Measurements from ENCODE around the gene FCHSD2. TPM values are rescaled to one million over a fixed set of nuclear protein-coding genes. Genes with fewer than 3 reads are reported as not detected.
"Not testable (repeated sequence)": the region's sequence is repeated elsewhere in the genome, so short reads cannot be mapped to it uniquely, and the experiment has no call there.

FCHSD2 gene
- total and polyA plus RNA-seq, 5 experiments from 2014 or later = 11.8 to 70.0 (median 15.6) TPM

DNA sequence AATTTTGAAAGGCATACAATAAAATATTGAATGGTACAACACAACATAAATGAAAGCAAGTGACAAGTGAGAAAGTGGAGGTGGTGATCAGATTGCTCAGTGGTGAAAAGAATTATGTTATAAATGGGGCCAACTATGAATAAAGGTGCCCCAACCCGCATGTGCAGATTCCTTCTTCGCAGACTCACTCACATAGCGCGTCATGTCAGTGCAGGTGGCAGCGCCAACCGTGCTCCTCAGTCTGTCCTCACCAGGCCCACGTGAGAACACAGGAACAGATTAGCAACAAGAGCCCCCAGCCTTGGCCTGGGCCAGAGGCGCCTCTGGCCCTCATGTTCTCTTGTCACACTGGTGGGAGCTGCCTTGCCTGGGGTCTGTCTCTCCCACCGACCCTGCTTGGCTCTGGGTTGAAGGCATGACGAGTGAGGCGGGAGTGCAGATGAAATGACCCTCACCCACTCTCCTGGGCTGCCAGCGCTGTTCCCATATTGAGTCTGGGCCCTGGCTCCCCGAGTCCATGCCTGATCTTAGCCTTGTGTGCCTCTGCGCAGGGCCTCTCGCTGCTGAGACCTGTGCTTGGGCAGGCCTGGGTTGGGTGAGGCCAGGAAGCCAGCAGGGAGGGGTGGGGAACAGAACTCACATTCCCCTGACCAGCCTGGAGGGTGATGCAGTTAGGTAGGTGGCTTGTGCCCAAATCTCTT is 321.5 kb downstream of the FCHSD2 start:
- Mint-ChIP-seq H3K36me3 (peaks cover 0 to 45% (median 14%) of the 10 kb centered on the region in 3 donors), H3K27ac (peak overlapping the region in 6 of 10 donors; percentile 49 to 73 (median 68)), H3K4me1 (peaks cover 18 to 50% (median 40%) of the 10 kb centered on the region in 4 donors), H3K9me3 (no peaks in the 10 kb centered on the region), H3K4me3 (peak overlapping the region in 2 of 10 donors; percentile 7 to 36), H3K27me3 (no peaks in the 10 kb centered on the region)
- DNase-seq (no peak), ATAC-seq (no peak)
- POLR2A ChIA-PET = interaction anchor here (1.1 kb wide), 1 partner anchor 49 kb away, joined by 3 read pairs; no protein-coding TSS in a partner anchor

DNA sequence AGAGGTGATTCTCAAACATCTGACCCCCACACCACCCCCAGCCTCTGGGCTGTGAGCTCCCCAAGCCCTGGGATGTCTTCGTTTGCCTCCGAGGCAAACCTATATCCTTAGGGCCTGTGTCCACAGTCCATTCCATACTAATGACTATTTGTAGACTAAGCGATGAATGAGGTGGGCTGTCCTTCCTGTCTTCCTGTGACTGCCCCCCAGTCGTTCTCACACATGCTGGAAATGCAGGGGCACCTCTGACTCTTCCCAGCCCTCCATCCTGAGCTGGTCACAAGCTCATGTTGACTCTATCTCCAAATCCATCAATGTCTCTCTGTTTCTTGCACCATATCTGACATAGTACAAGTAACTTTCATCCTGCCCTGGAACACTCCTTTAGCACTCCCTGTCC is 323.1 kb downstream of the FCHSD2 start:
- POLR2A ChIA-PET = interaction anchor here (0.8 kb wide), 1 partner anchor 97 kb away, joined by 3 read pairs; no protein-coding TSS in a partner anchor
- DNase-seq (no peak), ATAC-seq (no peak)
- no peaks in the 10 kb centered on the region for H3K9me3 Mint-ChIP-seq
- peaks cover 0 to 46% (median 14%) of the 10 kb centered on the region in 3 donors for H3K36me3 Mint-ChIP-seq
- peak overlapping the region in 2 of 10 donors; percentile 8 to 71 for H3K27ac Mint-ChIP-seq
- no peaks in the 10 kb centered on the region for H3K27me3 Mint-ChIP-seq
- H3K4me3 Mint-ChIP-seq = no peak overlapping the region
- peaks cover 17 to 50% (median 44%) of the 10 kb centered on the region in 4 donors for H3K4me1 Mint-ChIP-seq

GRCh38 chr11:72817966-72818365 is 324.2 kb downstream of the FCHSD2 start:
- H3K27me3 Mint-ChIP-seq = no peaks in the 10 kb centered on the region
- H3K9me3 Mint-ChIP-seq = no peaks in the 10 kb centered on the region
- H3K4me3 Mint-ChIP-seq = peak overlapping the region in 4 of 10 donors; percentile 14 to 77 (median 64)
- peaks cover 23 to 57% (median 49%) of the 10 kb centered on the region in 4 donors for H3K4me1 Mint-ChIP-seq
- peak overlapping the region in 4 of 10 donors; percentile 37 to 87 (median 54) for H3K27ac Mint-ChIP-seq
- ATAC-seq (no peak), DNase-seq (no peak)
- H3K36me3 Mint-ChIP-seq = peaks cover 0 to 41% (median 14%) of the 10 kb centered on the region in 3 donors
- POLR2A ChIA-PET = no interaction called here

- peaks cover 0 to 2% (median 0%) of the 10 kb centered on the region in 9 donors for H3K9me3 Mint-ChIP-seq
- POLR2A ChIA-PET = interaction anchor here (1.5 to 4.5 kb wide), 3 partner anchors 23 to 1677 kb away, joined by 5 to 49 read pairs (median 41); partner anchors contain the start of genes LIPT2 and STARD10
- no peak for DNase-seq
- H3K27me3 Mint-ChIP-seq = no peaks in the 10 kb centered on the region
- peaks cover 31 to 67% (median 55%) of the 10 kb centered on the region in 4 donors for H3K4me1 Mint-ChIP-seq
- peaks cover 0 to 41% (median 14%) of the 10 kb centered on the region in 3 donors for H3K36me3 Mint-ChIP-seq
- ATAC-seq = no peak
- H3K4me3 Mint-ChIP-seq = peak overlapping the region in 9 of 10 donors; percentile 94 to 99 (median 98)
- H3K27ac Mint-ChIP-seq = peak overlapping the region in 5 of 10 donors; percentile 66 to 98 (median 98)
Measured at GRCh38 chr11:72816404-72816990, 325.6 kb downstream of the FCHSD2 start.

- H3K27me3 Mint-ChIP-seq = no peaks in the 10 kb centered on the region
- peaks cover 0 to 36% (median 14%) of the 10 kb centered on the region in 3 donors for H3K36me3 Mint-ChIP-seq
- H3K9me3 Mint-ChIP-seq = peaks cover 0 to 2% (median 0%) of the 10 kb centered on the region in 9 donors
- H3K4me1 Mint-ChIP-seq = peaks cover 33 to 65% (median 55%) of the 10 kb centered on the region in 4 donors
- H3K4me3 Mint-ChIP-seq = peak overlapping the region; percentile 94 to 99 (median 98)
- peak in 1 of 10 donors; percentile 23 for DNase-seq
- POLR2A ChIA-PET = interaction anchor here (0.7 to 4.5 kb wide), 6 partner anchors 8 to 1678 kb away, joined by 3 to 49 read pairs (median 9); partner anchors contain the start of genes FCHSD2, LIPT2 and STARD10
- H3K27ac Mint-ChIP-seq = peak overlapping the region; percentile 90 to 99 (median 98)
- ATAC-seq = no peak
Measured at GRCh38 chr11:72815110-72815618, 327.0 kb downstream of the FCHSD2 start.

GRCh38 chr11:72814286-72815109 is 327.6 kb downstream of the FCHSD2 start, which contains the start of gene ATG16L2:
ATG16L2 (plus strand) TSS chr11:72814411; CDS start chr11:72814446, 35 bp downstream.
- no peaks in the 10 kb centered on the region for H3K27me3 Mint-ChIP-seq
- H3K36me3 Mint-ChIP-seq = peaks cover 0 to 34% (median 14%) of the 10 kb centered on the region in 3 donors
- POLR2A ChIA-PET = interaction anchor here (1.4 to 4.5 kb wide), 5 partner anchors 10 to 328 kb away, joined by 3 to 49 read pairs (median 13); partner anchors contain the start of genes FCHSD2 and STARD10
- H3K27ac Mint-ChIP-seq = peak within 1 kb of the TSS; percentile 93 to 99 (median 98)
- DNase-seq = peak; percentile 78 to 93 (median 89)
- peak within 1 kb of the TSS; percentile 95 to 99 (median 98) for H3K4me3 Mint-ChIP-seq
- H3K9me3 Mint-ChIP-seq = peaks cover 0 to 2% (median 0%) of the 10 kb centered on the region in 9 donors
- peaks cover 33 to 64% (median 54%) of the 10 kb centered on the region in 4 donors for H3K4me1 Mint-ChIP-seq
- peak; percentile 83 to 85 for ATAC-seq

- peak; percentile 73 to 76 for ATAC-seq
- no peaks in the 10 kb centered on the region for H3K27me3 Mint-ChIP-seq
- POLR2A ChIA-PET = interaction anchor here (1.4 to 4.5 kb wide), 6 partner anchors 11 to 329 kb away, joined by 3 to 49 read pairs (median 10); partner anchors contain the start of genes FCHSD2 and STARD10
- peak in 2 of 10 donors; percentile 78 to 99 for DNase-seq
- peaks cover 0 to 27% (median 11%) of the 10 kb centered on the region in 3 donors for H3K36me3 Mint-ChIP-seq
- H3K4me3 Mint-ChIP-seq = peak overlapping the region; percentile 95 to 99 (median 98)
- peaks cover 0 to 2% (median 0%) of the 10 kb centered on the region in 9 donors for H3K9me3 Mint-ChIP-seq
- H3K27ac Mint-ChIP-seq = peak overlapping the region; percentile 93 to 99 (median 98)
- peaks cover 32 to 64% (median 52%) of the 10 kb centered on the region in 4 donors for H3K4me1 Mint-ChIP-seq
Measured at GRCh38 chr11:72813740-72814285, 328.3 kb downstream of the FCHSD2 start.

DNA sequence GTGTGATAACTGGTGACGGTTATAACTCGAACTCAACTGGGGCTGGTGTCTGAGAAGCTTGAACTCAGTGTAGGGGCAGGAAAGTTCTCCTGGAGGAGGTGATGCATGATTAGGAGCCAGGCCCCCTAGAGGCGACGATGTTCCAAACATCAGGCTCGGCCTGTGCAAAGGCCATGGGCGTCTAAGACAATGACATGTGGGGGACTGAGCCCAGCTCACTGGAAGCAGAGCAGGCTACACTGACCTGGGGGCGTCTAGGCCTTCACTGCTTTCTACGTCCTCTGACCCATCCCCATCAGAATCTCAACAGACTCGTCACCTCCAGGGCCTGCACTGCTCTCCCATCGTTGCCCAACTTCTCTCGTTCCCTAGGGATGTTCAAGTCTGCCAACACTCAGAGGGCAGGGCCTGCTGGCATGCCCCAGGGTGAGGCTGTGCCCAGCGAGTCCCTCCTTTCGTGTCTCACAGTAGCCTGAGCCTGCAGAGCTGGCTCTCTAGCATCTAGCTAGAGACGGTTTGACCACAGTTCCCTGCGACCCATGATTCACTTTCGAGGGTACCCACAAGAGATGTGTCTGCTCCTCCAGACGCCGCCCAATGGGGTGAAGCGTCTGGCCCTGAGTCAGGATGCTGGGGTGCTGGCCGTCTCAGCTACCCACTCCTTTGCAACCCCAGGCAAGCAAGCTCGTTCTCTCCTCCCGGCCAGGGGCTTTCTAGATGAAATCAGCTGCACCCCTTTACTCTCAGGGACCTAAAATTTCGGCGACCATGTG is 329.0 kb downstream of the FCHSD2 start:
- Mint-ChIP-seq H3K27me3 (no peaks in the 10 kb centered on the region), H3K4me1 (peaks cover 30 to 68% (median 51%) of the 10 kb centered on the region in 4 donors), H3K36me3 (peaks cover 0 to 24% (median 5%) of the 10 kb centered on the region in 3 donors), H3K27ac (peak overlapping the region; percentile 93 to 99 (median 98)), H3K9me3 (peaks cover 0 to 2% (median 0%) of the 10 kb centered on the region in 9 donors), H3K4me3 (peak overlapping the region; percentile 95 to 99 (median 98))
- POLR2A ChIA-PET = interaction anchor here (0.5 to 4.5 kb wide), 7 partner anchors 10 to 732 kb away, joined by 3 to 49 read pairs (median 7); partner anchors contain the start of genes FCHSD2 and STARD10
- peak in 1 of 2 donors; percentile 10 for ATAC-seq
- peak in 7 of 10 donors; percentile 26 to 51 (median 39) for DNase-seq

- Mint-ChIP-seq H3K4me3 (peak overlapping the region; percentile 95 to 99 (median 98)), H3K4me1 (peaks cover 28 to 68% (median 47%) of the 10 kb centered on the region in 4 donors), H3K27me3 (no peaks in the 10 kb centered on the region), H3K9me3 (peaks cover 0 to 2% (median 0%) of the 10 kb centered on the region in 9 donors), H3K36me3 (peaks cover 0 to 18% (median 3%) of the 10 kb centered on the region in 3 donors), H3K27ac (peak overlapping the region; percentile 93 to 99 (median 98))
- DNase-seq (no peak), ATAC-seq (no peak)
- POLR2A ChIA-PET = interaction anchor here (0.7 to 4.5 kb wide), 5 partner anchors 10 to 330 kb away, joined by 3 to 49 read pairs (median 13); partner anchors contain the start of genes FCHSD2 and STARD10
Measured at GRCh38 chr11:72812604-72812966, 329.5 kb downstream of the FCHSD2 start.

DNA sequence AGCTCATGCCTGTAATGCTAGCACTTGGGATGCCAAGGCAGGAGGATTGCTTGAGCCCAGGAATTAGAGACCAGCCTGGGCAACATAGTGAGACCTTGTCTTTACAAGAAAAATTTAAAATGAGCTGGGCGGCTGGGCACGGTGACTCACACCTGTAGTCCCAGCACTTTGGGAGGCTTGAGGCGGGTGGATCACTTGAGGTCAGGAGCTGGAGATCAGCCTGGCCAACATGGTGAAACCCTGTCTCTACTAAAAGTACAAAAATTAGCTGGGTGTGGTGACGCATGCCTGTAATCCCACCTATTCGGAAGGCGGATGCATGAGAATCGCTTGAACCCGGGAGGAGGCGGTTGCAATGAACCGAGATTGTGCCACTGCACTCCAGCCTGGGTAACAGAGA is 330.4 kb downstream of the FCHSD2 start:
- POLR2A ChIA-PET = interaction anchor here (0.6 to 0.7 kb wide), 2 partner anchors 12 to 20 kb away, joined by 3 to 4 read pairs; no protein-coding TSS in a partner anchor
- Mint-ChIP-seq H3K4me3 (peak overlapping the region in 9 of 10 donors; percentile 5 to 68 (median 34)), H3K27ac (peak overlapping the region in 1 of 10 donors; percentile 78), H3K36me3 (peaks cover 0 to 14% (median 0%) of the 10 kb centered on the region in 3 donors), H3K4me1 (peaks cover 22 to 67% (median 40%) of the 10 kb centered on the region in 4 donors)
- not testable (repeated sequence) for H3K27me3 Mint-ChIP-seq, H3K9me3 Mint-ChIP-seq, ATAC-seq, DNase-seq
